Measurements from ENCODE around the gene LRIG1. TPM values are rescaled to one million over a fixed set of nuclear protein-coding genes. Genes with fewer than 3 reads are reported as not detected.

Gene LRIG1
- total and polyA plus RNA-seq, 2 of the 8 experiments (the other 6 are each of a cell fraction or from before 2014, with no cell fraction given), result 78.1 to 88.7 TPM

- Histone ChIP-seq H3K27me3 (replicated peaks in 1 of 4; ENCODE audit: control insufficient read depth in 3 of 4, extremely low read depth in 1 of 4, insufficient read depth in 3 of 4, low read length in 3 of 4) (peaks cover 0 to 2% (median 0%) of the 10 kb centered on the region in 4 experiments; a peak in 1 of 7 replicates), H2AFZ (ENCODE audit: low read length) (no peak overlapping the region), H3K18ac (ENCODE audit: extremely low read depth, low read length) (no peak overlapping the region), H3K79me1 (ENCODE audit: low read depth, low read length) (no peaks in the 10 kb centered on the region), H2BK20ac (ENCODE audit: low read length) (no peak overlapping the region), H4K8ac (ENCODE audit: extremely low read depth, insufficient read depth, low read length) (no peak overlapping the region), H2BK120ac (replicated peaks; ENCODE audit: low read depth, low read length) (no peak overlapping the region), H4K20me1 (replicated peaks in 1 of 2; ENCODE audit: control insufficient read depth in 1 of 2, insufficient read depth in 2 of 2, low read length in 2 of 2) (no peaks in the 10 kb centered on the region), H3K23me2 (ENCODE audit: low read depth, low read length) (no peaks in the 10 kb centered on the region; the same call in 1 of the 2 replicates), H2BK15ac (ENCODE audit: low read length) (no peak overlapping the region), H3K56ac (replicated peaks; ENCODE audit: insufficient read length, low read depth, low read length) (no peak overlapping the region), H3K79me2 (ENCODE audit: control insufficient read depth in 1 of 2, insufficient read depth in 2 of 2, low read length in 2 of 2) (no peaks in the 10 kb centered on the region), H3K4me3 (ENCODE audit: extremely low read depth in 1 of 4, insufficient read depth in 2 of 4, low read depth in 3 of 4, low read length in 4 of 4) (no peak overlapping the region), H3K9ac (replicated peaks in 1 of 4; ENCODE audit: extremely low read depth in 1 of 4, low read depth in 3 of 4, low read length in 3 of 4) (no peak overlapping the region), H3K4ac (replicated peaks; ENCODE audit: insufficient read length, low read depth, low read length) (no peak overlapping the region), H3K36me3 (ENCODE audit: control insufficient read depth in 2 of 4, insufficient read depth in 4 of 4, low read length in 3 of 4) (no peaks in the 10 kb centered on the region), H3K23ac (ENCODE audit: insufficient read length) (no peak overlapping the region), H2BK12ac (ENCODE audit: low read depth, low read length) (no peak overlapping the region), H4K91ac (replicated peaks; ENCODE audit: insufficient read length, low read length) (no peak overlapping the region), H3K14ac (ENCODE audit: insufficient read length) (no peak overlapping the region), H3K4me2 (ENCODE audit: insufficient read depth in 1 of 2, low read depth in 2 of 2, low read length in 2 of 2) (no peak overlapping the region), H3K4me1 (replicated peaks in 1 of 4; ENCODE audit: control insufficient read depth in 3 of 4, insufficient read depth in 4 of 4, low read length in 3 of 4) (peaks cover 3 to 6% (median 4%) of the 10 kb centered on the region in 4 experiments; a peak in 5 of 7 replicates), H4K5ac (ENCODE audit: insufficient read length, low read depth, low read length) (no peak overlapping the region), H2BK5ac (ENCODE audit: low read depth, low read length) (no peak overlapping the region), H2AK5ac (ENCODE audit: low read depth, low read length) (no peak overlapping the region), H3K27ac (ENCODE audit: low read depth, low read length) (no peak overlapping the region), H3K9me3 (ENCODE audit: insufficient read depth in 2 of 2, low read depth in 1 of 2, low read length in 1 of 2) (no peaks in the 10 kb centered on the region)
- POLR2A ChIA-PET (ENCODE audit: partially characterized antibody), result no interaction called here
- CTCF ChIA-PET (ENCODE audit: partially characterized antibody), result interaction anchor here (0.9 to 2.8 kb wide), 6 partner anchors 22 to 353 kb away, joined by 3 to 8 read pairs (median 4); no protein-coding TSS in a partner anchor
- TF ChIP-seq POLR2A (IDR thresholded peaks at IDR 0.05; ENCODE audit: control extremely low read depth in 1 of 2, low read depth in 2 of 2, low read length in 2 of 2) (no peak), HDAC2 (IDR thresholded peaks at IDR 0.05; ENCODE audit: borderline replicate concordance in 1 of 2, low read depth in 2 of 2, low read length in 2 of 2) (no peak), RBBP5 (IDR thresholded peaks at IDR 0.05; ENCODE audit: borderline replicate concordance, low read depth, low read length) (no peak), FOSL1 (IDR thresholded peaks at IDR 0.05; ENCODE audit: insufficient read depth, low read depth, low read length) (no peak), RXRA (IDR thresholded peaks at IDR 0.05; ENCODE audit: insufficient read depth, low read depth, low read length) (no peak)
- DNase-seq (ENCODE audit: low read depth in 1 of 2, low spot score in 2 of 2), result no peak
- no peak for FAIRE-seq
- 96% methylated on average over 6 of the region's 6 CpGs; no CpG with 5 or more reads in 1 of the 2 experiments for WGBS, 2 experiments (ENCODE audit: extremely low coverage in 1 of 2, insufficient coverage in 1 of 2, insufficient read length in 1 of 2, insufficient replicate concordance in 2 of 2, low coverage in 1 of 2, low lambda C conversion rate in 2 of 2, missing lambda C conversion rate in 1 of 2)
Measured at GRCh38 chr3:66506154-66506553, 5.3 kb upstream of the LRIG1 start.
